ENCODE results near the gene ST7L.
"Not testable (repeated sequence)": the region's sequence is repeated elsewhere in the genome, so short reads cannot be mapped to it uniquely, and the experiment has no call there.

The ST7L gene

GRCh38 chr1:112496290-112496689 lies 122.7 kb downstream of the ST7L start:
- no peak for DNase-seq

- DNase-seq, result no peak
Measured at GRCh38 chr1:112493351-112493750, 125.6 kb downstream of the ST7L start.

- no peak for DNase-seq
Measured at GRCh38 chr1:112492076-112492475, 126.9 kb downstream of the ST7L start.

GRCh38 chr1:112488141-112488540 lies 130.8 kb downstream of the ST7L start:
- no peak for DNase-seq

GRCh38 chr1:112487686-112488085 lies 131.3 kb downstream of the ST7L start:
- not testable (repeated sequence) for DNase-seq

GRCh38 chr1:112486063-112486462 lies 132.9 kb downstream of the ST7L start:
- DNase-seq, result not testable (repeated sequence)

- no peak for DNase-seq
Measured at GRCh38 chr1:112478314-112478713, 140.6 kb downstream of the ST7L start.

- DNase-seq, result no peak
Measured at GRCh38 chr1:112477550-112477949, 141.4 kb downstream of the ST7L start.
